HG03025 (cell line): Measurements from ENCODE around the gene NINJ1.

Experiments used
- ATAC-seq: cut with Tn5 transposase; IDR thresholded peaks from one replicate; pipeline ENCODE4 v1.9.1; 2021; ENCODE audit warnings: mild to moderate bottlenecking, moderate library complexity; ENCODE audit not compliant: unreplicated experiment, low FRiP score

The NINJ1 gene

GRCh38 chr9:93076101-93076791, 57.8 kb downstream of the NINJ1 start:
- ATAC-seq = no peak

DNA sequence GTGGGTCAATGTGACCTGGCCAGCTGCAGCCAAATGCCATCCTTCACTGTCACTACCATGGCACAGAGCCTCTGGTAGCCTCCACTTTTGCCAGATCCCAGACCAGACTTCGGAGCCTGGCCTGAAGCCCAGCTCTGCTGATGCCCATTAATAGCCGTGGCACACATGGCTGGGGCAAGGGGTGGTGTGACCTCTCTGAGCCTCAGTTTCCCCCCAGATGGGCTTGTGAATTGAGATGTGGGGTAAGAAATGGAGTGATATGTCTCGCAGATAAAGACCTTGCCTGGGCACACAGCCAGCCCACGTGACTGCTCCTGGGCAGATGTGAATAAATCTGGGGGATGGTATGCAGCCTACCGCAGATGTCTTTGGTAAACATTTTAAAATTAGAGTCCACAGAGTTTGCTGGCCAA, 61.7 kb downstream of the NINJ1 start:
- no peak for ATAC-seq
